Endothelial cell of umbilical vein (primary cell): ENCODE data around the gene CHMP3. TPM values are rescaled to one million over a fixed set of nuclear protein-coding genes. Genes with fewer than 3 reads are reported as not detected.

Experiments used
- BruUV-seq: library from RNA; stranded (reverse); fragments of 400-500 nt; replicated peaks from 2 replicates; lab custom pipeline; 2021; lab: Mats Ljungman, UMichigan
- CTCF ChIA-PET: fragments of 300-600, 350-600 bp; sonication (Branson Sonifier 250); formaldehyde crosslinking; loops from one replicate; lab custom pipeline; 2021; ENCODE audit warnings: antibody characterized with exemption, inconsistent platforms; lab: Charles Lee
- POLR2A ChIA-PET: fragments of 300-600, 350-600 bp; sonication (Branson Sonifier 250); formaldehyde crosslinking; loops from one replicate; lab custom pipeline; 2021; ENCODE audit warnings: antibody characterized with exemption, inconsistent platforms; lab: Charles Lee
- DNase-seq: peaks from one replicate; pipeline ENCODE4 v3.0.0-alpha.2; 2011; ENCODE audit warnings: low read depth, low spot score
- FAIRE-seq: peaks from 2 replicates; lab custom pipeline; 2011; peaks lifted over from hg19 to GRCh38; lab: Jason Lieb, UNC
- H2AFZ ChIP-seq: 2 replicates; pipeline ENCODE4 v1.6.0; 2012; ENCODE audit warnings: low read depth, low read length, control low read depth, inconsistent platforms
- H3K27ac ChIP-seq: 2 replicates; pipeline ENCODE4 v1.5.1; 2011; ENCODE audit warnings: low read depth, mild to moderate bottlenecking, control low read depth, low read length, moderate library complexity; ENCODE audit not compliant: insufficient read depth
- H3K27me3 ChIP-seq, 2 experiments: 2 replicates each; pipeline versions ENCODE4 v1.6.0 to v1.6.1; 2011; ENCODE audit warnings: low read length in 2 of 2, mixed read lengths in 1 of 2; ENCODE audit not compliant: control insufficient read depth in 2 of 2, insufficient read depth in 2 of 2
- H3K36me3 ChIP-seq, 2 experiments: 2 replicates in 1 of 2; 3 replicates in 1 of 2; pipeline ENCODE4 v1.5.1; 2011; ENCODE audit warnings: low read length in 2 of 2, mild to moderate bottlenecking in 1 of 2, moderate library complexity in 1 of 2; ENCODE audit not compliant: control insufficient read depth in 2 of 2, insufficient read depth in 2 of 2; ENCODE audit errors: extremely low read depth in 1 of 2
- H3K4me1 ChIP-seq: 3 replicates; pipeline ENCODE4 v1.5.1; 2011; ENCODE audit warnings: mild to moderate bottlenecking, low read length; ENCODE audit not compliant: control insufficient read depth, insufficient read depth; ENCODE audit errors: extremely low read depth
- H3K4me2 ChIP-seq: 2 replicates; pipeline ENCODE4 v1.6.1; 2011; ENCODE audit warnings: low read length, control low read depth, mixed read lengths; ENCODE audit not compliant: insufficient read depth
- H3K4me3 ChIP-seq, 3 experiments: fragments of 200-600 bp in 1 of 3; sonication (generic), shearing (Covaris generic) in 1 of 3; replicated peaks in 1 of 3; 2 replicates each; pipeline ENCODE4 v1.5.1; 2011 to 2016; ENCODE audit warnings: control low read depth in 3 of 3, low read length in 3 of 3, mild to moderate bottlenecking in 2 of 3, inconsistent platforms in 1 of 3, low read depth in 1 of 3, moderate library complexity in 1 of 3; ENCODE audit not compliant: insufficient read depth in 1 of 3
- H3K79me2 ChIP-seq: 2 replicates; pipeline ENCODE4 v1.6.0; 2012; ENCODE audit warnings: low read length, inconsistent platforms; ENCODE audit not compliant: control insufficient read depth, insufficient read depth
- H3K9ac ChIP-seq: replicated peaks from 2 replicates; pipeline ENCODE3; 2011; ENCODE audit warnings: low read length, control low read depth; ENCODE audit not compliant: insufficient read depth; ENCODE audit errors: extremely low read depth
- H3K9me1 ChIP-seq: replicated peaks from 3 replicates; pipeline ENCODE4 v1.6.0; 2011; ENCODE audit warnings: mild to moderate bottlenecking, low read length; ENCODE audit not compliant: control insufficient read depth, insufficient read depth; ENCODE audit errors: extremely low read depth
- H3K9me3 ChIP-seq: replicated peaks from 2 replicates; pipeline ENCODE4 v1.5.1; 2012; ENCODE audit warnings: low read length, inconsistent platforms; ENCODE audit not compliant: control insufficient read depth, insufficient read depth
- H4K20me1 ChIP-seq: replicated peaks from 2 replicates; pipeline ENCODE3; 2011; ENCODE audit warnings: mild to moderate bottlenecking, low read length; ENCODE audit not compliant: control insufficient read depth, insufficient read depth; ENCODE audit errors: extremely low read depth
- CTCF ChIP-seq, 2 donors: IDR thresholded peaks; 1 replicate in 1 of 2; 2 replicates in 1 of 2; pipeline ENCODE4 v1.5.1; 2011; ENCODE audit warnings: low read length in 2 of 2, mild to moderate bottlenecking in 2 of 2, moderate library complexity in 2 of 2, control low read depth in 1 of 2, inconsistent platforms in 1 of 2, low read depth in 1 of 2; ENCODE audit not compliant: insufficient read depth in 1 of 2; ENCODE audit errors: extremely low read depth in 1 of 2
- EZH2 ChIP-seq: IDR thresholded peaks from 2 replicates; pipeline ENCODE4 v1.6.1; 2012; ENCODE audit warnings: borderline replicate concordance, low read depth, mild to moderate bottlenecking, moderate library complexity, low read length, inconsistent platforms; ENCODE audit not compliant: severe bottlenecking
- FOS ChIP-seq: IDR thresholded peaks from 2 replicates; pipeline ENCODE4 v1.6.1; 2011; ENCODE audit warnings: mild to moderate bottlenecking, low read length, moderate library complexity, borderline replicate concordance; ENCODE audit not compliant: insufficient read depth
- GATA2 ChIP-seq: IDR thresholded peaks from 2 replicates; pipeline ENCODE4 v1.7.0; 2011; ENCODE audit warnings: low read depth, mild to moderate bottlenecking, moderate library complexity, mixed read lengths, low read length; ENCODE audit not compliant: insufficient read length, insufficient read depth
- JUN ChIP-seq: IDR thresholded peaks from 2 replicates; pipeline ENCODE4 v1.6.1; 2011; ENCODE audit warnings: borderline replicate concordance, low read depth; ENCODE audit not compliant: insufficient read length, insufficient read depth
- MAX ChIP-seq: IDR thresholded peaks from 2 replicates; pipeline ENCODE4 v1.6.1; 2011; ENCODE audit not compliant: insufficient read depth, insufficient read length
- MYC ChIP-seq: IDR thresholded peaks from one replicate; pipeline ENCODE4 v1.6.1; 2011; ENCODE audit warnings: mild to moderate bottlenecking, low read depth, low read length
- POLR2A ChIP-seq: IDR thresholded peaks from 2 replicates; pipeline ENCODE4 v1.6.1; 2012; ENCODE audit warnings: low read depth, mild to moderate bottlenecking, control low read depth, low read length
- POLR2AphosphoS5 ChIP-seq: IDR thresholded peaks from 2 replicates; pipeline ENCODE4 v1.6.1; 2012; ENCODE audit warnings: low read depth, mild to moderate bottlenecking, control low read depth, low read length, moderate library complexity; ENCODE audit not compliant: insufficient read depth
- dilution Hi-C: fragments of 300-500 bp; cut with MboI; formaldehyde crosslinking; loops from one replicate; pipeline ENCODE4 v1.15.0; 2019; ENCODE audit warnings: low sequenced_read_pairs; ENCODE audit not compliant: extremely low pct_ligation_motif_present
- intact Hi-C: fragments of 100-400 bp; cut with micrococcal nuclease; formaldehyde crosslinking; loops from one replicate; pipeline ENCODE4 v1.10.0; 2022
- polyA plus RNA-seq, 4 experiments: library from polyadenylated mRNA; depleted of rRNA in 3 of 4; stranded (reverse) in 3 of 4; unstranded in 1 of 4; fragments of >200 nt; gene quantifications; 2 replicates each; pipeline versions ENCODE4 v1.2.1 to v1.2.3, GENCODE V29; 2011 to 2012; ENCODE audit warnings: missing spikeins in 1 of 4
- total RNA-seq: library from RNA; stranded (reverse); gene quantifications from 2 replicates; pipeline ENCODE4 v1.2.3, GENCODE V29; 2021

CHMP3 gene
- total and polyA plus RNA-seq, 2 donors (not counting 3 experiments of a cell fraction or from before 2014, with no cell fraction given) = 48.1 to 92.2 TPM

GRCh38 chr2:86471637-86472036 is 91.6 kb downstream of the CHMP3 start:
- CTCF ChIA-PET = no interaction called here
- no peaks in the 10 kb centered on the region for H3K4me1 ChIP-seq
- no peaks in the 10 kb centered on the region for H3K9me1 ChIP-seq
- H3K27ac ChIP-seq = no peak overlapping the region
- DNase-seq = no peak
- BruUV-seq = no TSS peak
- POLR2A ChIA-PET = no interaction called here
- H2AFZ ChIP-seq = no peak overlapping the region
- no peak overlapping the region for H3K4me2 ChIP-seq
- no peaks in the 10 kb centered on the region for H4K20me1 ChIP-seq
- TF ChIP-seq FOS (no peak), EZH2 (no peak), CTCF (IDR thresholded peaks at IDR 0.05; ENCODE audit: extremely low read depth in 1 of 2, insufficient read depth in 1 of 2, low read depth in 1 of 2, low read length in 2 of 2) (no peak), JUN (no peak), MYC (no peak), POLR2AphosphoS5 (no peak), POLR2A (no peak), GATA2 (no peak), MAX (no peak)
- H3K36me3 ChIP-seq = peaks cover 13 to 18% of the 10 kb centered on the region in 2 experiments
- H3K4me3 ChIP-seq = no peak overlapping the region
- FAIRE-seq = no peak
- H3K9me3 ChIP-seq = no peaks in the 10 kb centered on the region
- H3K9ac ChIP-seq = no peak overlapping the region
- no peaks in the 10 kb centered on the region for H3K27me3 ChIP-seq
- no peaks in the 10 kb centered on the region for H3K79me2 ChIP-seq
- dilution Hi-C loops (no loop called here), intact Hi-C loops (no loop called here)
